Neural cell (in vitro differentiated cells): Measurements from ENCODE around the gene SPOCD1. TPM values are rescaled to one million over a fixed set of nuclear protein-coding genes. Genes with fewer than 3 reads are reported as not detected.

Source experiments
- H2AFZ ChIP-seq: fragments of 200-600, 300-800 bp; sonication (generic), shearing (Covaris generic); 2 replicates; pipeline ENCODE4 v1.6.0; 2014; ENCODE audit warnings: low read depth, mild to moderate bottlenecking, antibody characterized with exemption, low read length, moderate library complexity
- H3F3A ChIP-seq: fragments of 200-600 bp; shearing (Covaris generic); 2 replicates; pipeline ENCODE4 v1.6.1; 2016; ENCODE audit warnings: mild to moderate bottlenecking, moderate library complexity, mixed read lengths, antibody characterized with exemption, low read length; ENCODE audit not compliant: insufficient read depth, poor library complexity, severe bottlenecking
- H3K27ac ChIP-seq: fragments of 200-600, 300-800 bp; sonication (generic), shearing (Covaris generic); 2 replicates; pipeline ENCODE4 v1.5.1; 2014; ENCODE audit warnings: mild to moderate bottlenecking, low read length, moderate library complexity
- H3K27me3 ChIP-seq: fragments of 300-800, 200-600 bp; sonication (generic), shearing (Covaris generic); 2 replicates; pipeline ENCODE4 v1.6.0; 2014; ENCODE audit warnings: mild to moderate bottlenecking, low read depth, low read length, moderate library complexity; ENCODE audit not compliant: insufficient read depth
- H3K36me3 ChIP-seq: fragments of 300-800, 200-600 bp; sonication (generic), shearing (Covaris generic); 2 replicates; pipeline ENCODE4 v1.5.1; 2014; ENCODE audit warnings: mild to moderate bottlenecking, antibody characterized with exemption, low read length, moderate library complexity; ENCODE audit not compliant: insufficient read depth
- H3K4me2 ChIP-seq: fragments of 300-800, 200-600 bp; sonication (generic), shearing (Covaris generic); 2 replicates; pipeline ENCODE4 v1.6.0; 2014; ENCODE audit warnings: mild to moderate bottlenecking, low read length
- H3K4me3 ChIP-seq: fragments of 300-800, 200-600 bp; sonication (generic), shearing (Covaris generic); 2 replicates; pipeline ENCODE4 v1.5.1; 2014; ENCODE audit warnings: mild to moderate bottlenecking, low read length, moderate library complexity
- H3K79me2 ChIP-seq: fragments of 200-600 bp; shearing (Covaris generic); replicated peaks from 2 replicates; pipeline ENCODE4 v1.6.0; 2014; ENCODE audit warnings: mild to moderate bottlenecking, low read length, moderate library complexity; ENCODE audit not compliant: insufficient read depth
- H3K9ac ChIP-seq: fragments of 300-800, 200-600 bp; sonication (generic), shearing (Covaris generic); 2 replicates; pipeline ENCODE4 v1.6.1; 2016; ENCODE audit warnings: mild to moderate bottlenecking, low read length, mixed read lengths
- H3K9me2 ChIP-seq: fragments of 200-600 bp; shearing (Covaris generic); 2 replicates; pipeline ENCODE4 v1.6.1; 2016; ENCODE audit warnings: mild to moderate bottlenecking, low read length, mixed read lengths; ENCODE audit not compliant: insufficient read depth
- H3K9me3 ChIP-seq: fragments of 200-600, 300-800 bp; sonication (generic), shearing (Covaris generic); 2 replicates; pipeline ENCODE4 v1.6.1; 2016; ENCODE audit warnings: mild to moderate bottlenecking, mixed run types, low read length, moderate library complexity, mixed read lengths
- H4K20me1 ChIP-seq: fragments of 200-600 bp; shearing (Covaris generic); 2 replicates; pipeline ENCODE4 v1.6.1; 2016; ENCODE audit warnings: mild to moderate bottlenecking, mixed run types; ENCODE audit not compliant: insufficient read depth
- CTCF ChIP-seq: fragments of 450-650 bp; IDR thresholded peaks from 2 replicates; pipeline ENCODE4 v1.5.1; 2014; ENCODE audit warnings: antibody characterized with exemption, mild to moderate bottlenecking, moderate library complexity; ENCODE audit not compliant: poor library complexity, severe bottlenecking
- EP300 ChIP-seq: fragments of 450-650 bp; conservative IDR thresholded peaks from 2 replicates; pipeline ENCODE4 v1.6.1; 2014; ENCODE audit warnings: antibody characterized with exemption, mild to moderate bottlenecking, moderate library complexity; ENCODE audit not compliant: poor library complexity, severe bottlenecking
- EZH2 ChIP-seq: fragments of 200-600, 300-800 bp; shearing (Covaris generic), sonication (generic); IDR thresholded peaks from 2 replicates; pipeline ENCODE4 v1.6.1; 2014; ENCODE audit warnings: antibody characterized with exemption, low read length, borderline replicate concordance, mild to moderate bottlenecking; ENCODE audit not compliant: insufficient read depth, poor library complexity, severe bottlenecking
- MXI1 ChIP-seq: fragments of 450-650 bp; conservative IDR thresholded peaks from 2 replicates; pipeline ENCODE4 v1.6.1; 2014; ENCODE audit warnings: antibody characterized with exemption, mild to moderate bottlenecking; ENCODE audit not compliant: poor library complexity, severe bottlenecking
- POLR2AphosphoS5 ChIP-seq: IDR thresholded peaks from 2 replicates; pipeline ENCODE4 v1.6.1; 2012
- RAD21 ChIP-seq: fragments of 450-650 bp; conservative IDR thresholded peaks from 2 replicates; pipeline ENCODE4 v1.6.1; 2014; ENCODE audit warnings: antibody characterized with exemption, mild to moderate bottlenecking, moderate library complexity
- REST ChIP-seq: IDR thresholded peaks from 2 replicates; pipeline ENCODE4 v1.6.1; 2012; ENCODE audit warnings: borderline replicate concordance
- SMC3 ChIP-seq: fragments of 450-650 bp; conservative IDR thresholded peaks from 2 replicates; pipeline ENCODE4 v1.6.1; 2014; ENCODE audit warnings: antibody characterized with exemption, mild to moderate bottlenecking, moderate library complexity; ENCODE audit not compliant: poor library complexity
- TAF1 ChIP-seq: IDR thresholded peaks from 2 replicates; pipeline ENCODE4 v1.6.1; 2012; ENCODE audit warnings: low read depth
- polyA plus RNA-seq: library from polyadenylated mRNA; depleted of rRNA; stranded (reverse); fragments of >200 nt; gene quantifications from 2 replicates; pipeline ENCODE4 v1.2.3, GENCODE V29; 2014

The SPOCD1 gene
- polyA plus RNA-seq, 1 donor from 2014 or later: not detected

- Histone ChIP-seq H4K20me1 (no peaks in the 10 kb centered on the region), H3K4me3 (no peak overlapping the region), H3F3A (no peaks in the 10 kb centered on the region), H3K27ac (no peak overlapping the region), H2AFZ (no peak overlapping the region), H3K9me2 (no peaks in the 10 kb centered on the region), H3K27me3 (no peaks in the 10 kb centered on the region), H3K9me3 (no peaks in the 10 kb centered on the region), H3K79me2 (no peaks in the 10 kb centered on the region), H3K36me3 (no peaks in the 10 kb centered on the region), H3K4me2 (no peak overlapping the region), H3K9ac (no peak overlapping the region)
- TF ChIP-seq RAD21: no peak
- TF ChIP-seq POLR2AphosphoS5: no peak
- TF ChIP-seq TAF1: no peak
- no peak for TF ChIP-seq MXI1
- no peak for TF ChIP-seq SMC3
- no peak for TF ChIP-seq EZH2
- no peak for TF ChIP-seq EP300
- no peak for TF ChIP-seq REST
- no peak for TF ChIP-seq CTCF
Measured at GRCh38 chr1:31791131-31791858, 24.5 kb downstream of the SPOCD1 start.

- no peaks in the 10 kb centered on the region for H3K36me3 ChIP-seq
- TF ChIP-seq TAF1 (no peak), POLR2AphosphoS5 (no peak), SMC3 (no peak), REST (no peak), EZH2 (no peak), RAD21 (no peak), CTCF (no peak), MXI1 (no peak), EP300 (no peak)
- H3K9me3 ChIP-seq: no peaks in the 10 kb centered on the region
- H3K79me2 ChIP-seq: no peaks in the 10 kb centered on the region
- H3K9ac ChIP-seq: no peak overlapping the region
- no peaks in the 10 kb centered on the region for H3K9me2 ChIP-seq
- no peaks in the 10 kb centered on the region for H3F3A ChIP-seq
- H3K4me3 ChIP-seq: no peak overlapping the region
- H3K27me3 ChIP-seq: no peaks in the 10 kb centered on the region
- H3K27ac ChIP-seq: no peak overlapping the region
- H4K20me1 ChIP-seq: no peaks in the 10 kb centered on the region
- no peak overlapping the region for H3K4me2 ChIP-seq
- no peak overlapping the region for H2AFZ ChIP-seq
Measured at GRCh38 chr1:31790641-31791091, 25.2 kb downstream of the SPOCD1 start.
